ENCODE results near the gene HOXD9. TPM values are rescaled to one million over a fixed set of nuclear protein-coding genes. Genes with fewer than 3 reads are reported as not detected.

The HOXD9 gene
- total and polyA plus RNA-seq, 2 of the 8 experiments (the other 6 are each of a cell fraction or from before 2014, with no cell fraction given): not detected

- Histone ChIP-seq H2AK5ac (ENCODE audit: low read depth, low read length) (no peak overlapping the region), H4K20me1 (replicated peaks in 1 of 2; ENCODE audit: control insufficient read depth in 1 of 2, insufficient read depth in 2 of 2, low read length in 2 of 2) (peaks cover 16 to 27% of the 10 kb centered on the region in 2 experiments), H3K9ac (replicated peaks in 1 of 4; ENCODE audit: extremely low read depth in 1 of 4, low read depth in 3 of 4, low read length in 3 of 4) (no peak overlapping the region), H3K27me3 (replicated peaks in 1 of 4; ENCODE audit: control insufficient read depth in 3 of 4, extremely low read depth in 1 of 4, insufficient read depth in 3 of 4, low read length in 3 of 4) (peaks cover 92 to 100% (median 99%) of the 10 kb centered on the region in 4 experiments), H3K9me3 (ENCODE audit: insufficient read depth in 2 of 2, low read depth in 1 of 2, low read length in 1 of 2) (peaks cover 0 to 16% of the 10 kb centered on the region in 2 experiments; a peak in 2 of 4 replicates), H3K79me1 (ENCODE audit: low read depth, low read length) (no peaks in the 10 kb centered on the region), H3K23me2 (ENCODE audit: low read depth, low read length) (no peaks in the 10 kb centered on the region; the same call in 1 of the 2 replicates), H3K18ac (ENCODE audit: extremely low read depth, low read length) (no peak overlapping the region), H4K91ac (replicated peaks; ENCODE audit: insufficient read length, low read length) (no peak overlapping the region), H4K5ac (ENCODE audit: insufficient read length, low read depth, low read length) (no peak overlapping the region), H3K4ac (replicated peaks; ENCODE audit: insufficient read length, low read depth, low read length) (no peak overlapping the region), H2BK20ac (ENCODE audit: low read length) (no peak overlapping the region), H2BK15ac (ENCODE audit: low read length) (no peak overlapping the region), H3K79me2 (ENCODE audit: control insufficient read depth in 1 of 2, insufficient read depth in 2 of 2, low read length in 2 of 2) (no peaks in the 10 kb centered on the region), H4K8ac (ENCODE audit: extremely low read depth, insufficient read depth, low read length) (no peak overlapping the region), H2BK120ac (replicated peaks; ENCODE audit: low read depth, low read length) (no peak overlapping the region), H3K4me3 (ENCODE audit: extremely low read depth in 1 of 4, insufficient read depth in 2 of 4, low read depth in 3 of 4, low read length in 4 of 4) (no peak overlapping the region), H3K23ac (ENCODE audit: insufficient read length) (no peak overlapping the region), H3K27ac (ENCODE audit: low read depth, low read length) (no peak overlapping the region), H3K14ac (ENCODE audit: insufficient read length) (no peak overlapping the region), H3K4me1 (replicated peaks in 1 of 4; ENCODE audit: control insufficient read depth in 3 of 4, insufficient read depth in 4 of 4, low read length in 3 of 4) (peaks cover 0 to 3% (median under 1%) of the 10 kb centered on the region in 4 experiments; a peak in 4 of 7 replicates), H3K56ac (replicated peaks; ENCODE audit: insufficient read length, low read depth, low read length) (no peak overlapping the region), H3K4me2 (ENCODE audit: insufficient read depth in 1 of 2, low read depth in 2 of 2, low read length in 2 of 2) (no peak overlapping the region; a peak in 1 of 4 replicates), H2BK12ac (ENCODE audit: low read depth, low read length) (no peak overlapping the region), H2AFZ (ENCODE audit: low read length) (no peak overlapping the region), H3K36me3 (ENCODE audit: control insufficient read depth in 2 of 4, insufficient read depth in 4 of 4, low read length in 3 of 4) (peaks cover 0 to 13% (median 0%) of the 10 kb centered on the region in 4 experiments; a peak in 1 of 8 replicates), H2BK5ac (ENCODE audit: low read depth, low read length) (no peak overlapping the region)
- 30% methylated on average over 16 of the region's 16 CpGs; no CpG with 5 or more reads in 1 of the 2 experiments for WGBS, 2 experiments (ENCODE audit: extremely low coverage in 1 of 2, insufficient coverage in 1 of 2, insufficient read length in 1 of 2, insufficient replicate concordance in 2 of 2, low coverage in 1 of 2, low lambda C conversion rate in 2 of 2, missing lambda C conversion rate in 1 of 2)
- FAIRE-seq: no peak
- POLR2A ChIA-PET (ENCODE audit: partially characterized antibody): interaction anchor here (1.6 kb wide), 1 partner anchor 49 kb away, joined by 4 read pairs; no protein-coding TSS in a partner anchor
- CTCF ChIA-PET (ENCODE audit: partially characterized antibody): interaction anchor here (1.2 to 5.1 kb wide), 7 partner anchors 12 to 536 kb away, joined by 3 to 19 read pairs (median 3); no protein-coding TSS in a partner anchor
- no peak for DNase-seq (ENCODE audit: low read depth in 1 of 2, low spot score in 2 of 2)
- TF ChIP-seq EP300 (IDR thresholded peaks at IDR 0.05; ENCODE audit: borderline replicate concordance in 1 of 2, low read depth in 2 of 2, low read length in 2 of 2) (no peak), E2F6 (IDR thresholded peaks at IDR 0.05) (no peak), RNF2 (IDR thresholded peaks at IDR 0.05; ENCODE audit: borderline replicate concordance, low read depth, low read length, missing control alignments, poor library complexity, severe bottlenecking) (peak; percentile 37), RFX5 (IDR thresholded peaks at IDR 0.05; ENCODE audit: borderline replicate concordance, low read depth, low read length) (no peak), EZH2 (IDR thresholded peaks at IDR 0.05; ENCODE audit: low read depth, low read length, severe bottlenecking) (peak; percentile 37), BCL11A (IDR thresholded peaks at IDR 0.05; ENCODE audit: low read depth in 2 of 2, low read length in 2 of 2) (no peak), CHD1 (IDR thresholded peaks at IDR 0.05; ENCODE audit: low read depth, low read length) (no peak), CHD2 (IDR thresholded peaks at IDR 0.05; ENCODE audit: low read length) (no peak), POU5F1 (IDR thresholded peaks at IDR 0.05; ENCODE audit: low read depth, low read length) (no peak)
Observed at GRCh38 chr2:176114930-176115625, 7.4 kb upstream of the HOXD9 start.
